Gastrocnemius medialis (tissue), 4 donors: Measurements from ENCODE around the gene SLC5A6.

ENCODE experiments used
- POLR2A ChIP-seq, 2 donors: fragments of 450-650 bp; IDR thresholded peaks; one replicate each; pipeline ENCODE4 v1.6.1; 2017; ENCODE audit warnings: antibody characterized with exemption in 2 of 2, mild to moderate bottlenecking in 2 of 2, moderate library complexity in 2 of 2
- TF ChIP-seq, protein P1 (sequence below), 5 experiments: fragments of 450-650 bp in 3 of 5; fragments of 200-600 bp in 2 of 5; sonication (generic) in 2 of 5; IDR thresholded peaks in 4 of 5; conservative IDR thresholded peaks in 1 of 5; 1 replicate in 4 of 5; 2 replicates in 1 of 5; pipeline ENCODE4 v1.5.1; 2016 to 2019; ENCODE audit warnings: antibody characterized with exemption in 5 of 5, mild to moderate bottlenecking in 3 of 5, moderate library complexity in 3 of 5

DNA sequence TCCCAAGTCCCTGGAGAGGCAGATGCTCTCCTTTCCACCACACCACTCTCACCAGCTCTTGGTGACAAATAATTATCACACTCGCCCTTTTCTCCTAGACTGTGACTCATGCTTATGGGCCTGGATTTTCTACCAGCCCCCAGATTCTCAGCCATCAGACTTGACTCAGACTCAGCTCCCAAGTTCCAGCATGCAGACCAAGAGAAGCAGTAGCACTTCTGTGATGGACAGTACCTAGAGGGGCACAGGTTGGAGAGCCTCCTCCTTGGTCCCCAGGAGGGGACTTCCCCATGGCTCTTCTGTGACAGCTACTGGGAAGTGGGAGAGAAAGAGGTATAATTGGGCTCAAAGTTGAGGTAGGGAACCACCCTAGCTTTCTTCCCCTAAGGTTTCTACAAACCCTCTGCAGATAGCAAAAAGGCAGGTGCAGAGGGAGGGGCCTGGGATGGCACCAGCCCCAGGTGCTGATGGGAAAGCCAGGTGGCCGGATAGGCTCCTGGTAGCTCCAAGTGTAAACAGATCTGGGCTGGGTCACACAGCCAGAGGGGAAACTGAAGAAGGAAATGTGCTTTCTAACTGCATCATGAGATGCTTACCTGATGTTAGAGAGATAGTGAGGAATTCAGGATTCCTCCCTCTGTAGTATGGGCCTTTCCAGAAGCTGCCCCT lies 59.1 kb downstream of the SLC5A6 start:
- no peak for TF ChIP-seq POLR2A (IDR thresholded peaks at IDR 0.05)
- TF ChIP-seq, protein P1, sequence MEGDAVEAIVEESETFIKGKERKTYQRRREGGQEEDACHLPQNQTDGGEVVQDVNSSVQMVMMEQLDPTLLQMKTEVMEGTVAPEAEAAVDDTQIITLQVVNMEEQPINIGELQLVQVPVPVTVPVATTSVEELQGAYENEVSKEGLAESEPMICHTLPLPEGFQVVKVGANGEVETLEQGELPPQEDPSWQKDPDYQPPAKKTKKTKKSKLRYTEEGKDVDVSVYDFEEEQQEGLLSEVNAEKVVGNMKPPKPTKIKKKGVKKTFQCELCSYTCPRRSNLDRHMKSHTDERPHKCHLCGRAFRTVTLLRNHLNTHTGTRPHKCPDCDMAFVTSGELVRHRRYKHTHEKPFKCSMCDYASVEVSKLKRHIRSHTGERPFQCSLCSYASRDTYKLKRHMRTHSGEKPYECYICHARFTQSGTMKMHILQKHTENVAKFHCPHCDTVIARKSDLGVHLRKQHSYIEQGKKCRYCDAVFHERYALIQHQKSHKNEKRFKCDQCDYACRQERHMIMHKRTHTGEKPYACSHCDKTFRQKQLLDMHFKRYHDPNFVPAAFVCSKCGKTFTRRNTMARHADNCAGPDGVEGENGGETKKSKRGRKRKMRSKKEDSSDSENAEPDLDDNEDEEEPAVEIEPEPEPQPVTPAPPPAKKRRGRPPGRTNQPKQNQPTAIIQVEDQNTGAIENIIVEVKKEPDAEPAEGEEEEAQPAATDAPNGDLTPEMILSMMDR (IDR thresholded peaks at IDR 0.05 in 4 of 5, conservative IDR thresholded peaks at IDR 0.05 in 1 of 5): no peak
